Measurements from ENCODE around the gene ZCCHC7. TPM values are rescaled to one million over a fixed set of nuclear protein-coding genes. Genes with fewer than 3 reads are reported as not detected.

ZCCHC7 gene
- total and polyA plus RNA-seq, 2 of the 8 experiments (the other 6 are each of a cell fraction or from before 2014, with no cell fraction given) = 12.2 to 27.5 TPM

DNA sequence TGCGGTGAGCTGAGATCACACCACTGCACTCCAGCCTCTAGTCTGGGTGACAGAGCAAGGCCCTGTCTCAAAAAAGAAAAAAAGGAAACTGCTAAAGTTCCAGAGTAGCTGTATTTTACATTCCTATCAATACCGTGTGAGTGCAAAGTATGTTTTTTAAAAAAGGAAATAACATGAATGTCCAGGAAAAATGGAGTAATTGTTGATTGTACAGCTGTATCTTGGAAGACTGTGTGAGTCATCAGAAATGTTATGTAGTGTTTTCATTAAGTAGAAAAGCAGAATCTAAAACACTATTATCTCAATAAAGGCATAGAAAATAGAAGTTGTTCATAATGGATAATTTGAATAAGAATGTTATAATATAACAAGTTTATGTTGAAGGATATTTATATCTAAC, 53.9 kb downstream of the ZCCHC7 start (continued):
- TF ChIP-seq, protein P1, sequence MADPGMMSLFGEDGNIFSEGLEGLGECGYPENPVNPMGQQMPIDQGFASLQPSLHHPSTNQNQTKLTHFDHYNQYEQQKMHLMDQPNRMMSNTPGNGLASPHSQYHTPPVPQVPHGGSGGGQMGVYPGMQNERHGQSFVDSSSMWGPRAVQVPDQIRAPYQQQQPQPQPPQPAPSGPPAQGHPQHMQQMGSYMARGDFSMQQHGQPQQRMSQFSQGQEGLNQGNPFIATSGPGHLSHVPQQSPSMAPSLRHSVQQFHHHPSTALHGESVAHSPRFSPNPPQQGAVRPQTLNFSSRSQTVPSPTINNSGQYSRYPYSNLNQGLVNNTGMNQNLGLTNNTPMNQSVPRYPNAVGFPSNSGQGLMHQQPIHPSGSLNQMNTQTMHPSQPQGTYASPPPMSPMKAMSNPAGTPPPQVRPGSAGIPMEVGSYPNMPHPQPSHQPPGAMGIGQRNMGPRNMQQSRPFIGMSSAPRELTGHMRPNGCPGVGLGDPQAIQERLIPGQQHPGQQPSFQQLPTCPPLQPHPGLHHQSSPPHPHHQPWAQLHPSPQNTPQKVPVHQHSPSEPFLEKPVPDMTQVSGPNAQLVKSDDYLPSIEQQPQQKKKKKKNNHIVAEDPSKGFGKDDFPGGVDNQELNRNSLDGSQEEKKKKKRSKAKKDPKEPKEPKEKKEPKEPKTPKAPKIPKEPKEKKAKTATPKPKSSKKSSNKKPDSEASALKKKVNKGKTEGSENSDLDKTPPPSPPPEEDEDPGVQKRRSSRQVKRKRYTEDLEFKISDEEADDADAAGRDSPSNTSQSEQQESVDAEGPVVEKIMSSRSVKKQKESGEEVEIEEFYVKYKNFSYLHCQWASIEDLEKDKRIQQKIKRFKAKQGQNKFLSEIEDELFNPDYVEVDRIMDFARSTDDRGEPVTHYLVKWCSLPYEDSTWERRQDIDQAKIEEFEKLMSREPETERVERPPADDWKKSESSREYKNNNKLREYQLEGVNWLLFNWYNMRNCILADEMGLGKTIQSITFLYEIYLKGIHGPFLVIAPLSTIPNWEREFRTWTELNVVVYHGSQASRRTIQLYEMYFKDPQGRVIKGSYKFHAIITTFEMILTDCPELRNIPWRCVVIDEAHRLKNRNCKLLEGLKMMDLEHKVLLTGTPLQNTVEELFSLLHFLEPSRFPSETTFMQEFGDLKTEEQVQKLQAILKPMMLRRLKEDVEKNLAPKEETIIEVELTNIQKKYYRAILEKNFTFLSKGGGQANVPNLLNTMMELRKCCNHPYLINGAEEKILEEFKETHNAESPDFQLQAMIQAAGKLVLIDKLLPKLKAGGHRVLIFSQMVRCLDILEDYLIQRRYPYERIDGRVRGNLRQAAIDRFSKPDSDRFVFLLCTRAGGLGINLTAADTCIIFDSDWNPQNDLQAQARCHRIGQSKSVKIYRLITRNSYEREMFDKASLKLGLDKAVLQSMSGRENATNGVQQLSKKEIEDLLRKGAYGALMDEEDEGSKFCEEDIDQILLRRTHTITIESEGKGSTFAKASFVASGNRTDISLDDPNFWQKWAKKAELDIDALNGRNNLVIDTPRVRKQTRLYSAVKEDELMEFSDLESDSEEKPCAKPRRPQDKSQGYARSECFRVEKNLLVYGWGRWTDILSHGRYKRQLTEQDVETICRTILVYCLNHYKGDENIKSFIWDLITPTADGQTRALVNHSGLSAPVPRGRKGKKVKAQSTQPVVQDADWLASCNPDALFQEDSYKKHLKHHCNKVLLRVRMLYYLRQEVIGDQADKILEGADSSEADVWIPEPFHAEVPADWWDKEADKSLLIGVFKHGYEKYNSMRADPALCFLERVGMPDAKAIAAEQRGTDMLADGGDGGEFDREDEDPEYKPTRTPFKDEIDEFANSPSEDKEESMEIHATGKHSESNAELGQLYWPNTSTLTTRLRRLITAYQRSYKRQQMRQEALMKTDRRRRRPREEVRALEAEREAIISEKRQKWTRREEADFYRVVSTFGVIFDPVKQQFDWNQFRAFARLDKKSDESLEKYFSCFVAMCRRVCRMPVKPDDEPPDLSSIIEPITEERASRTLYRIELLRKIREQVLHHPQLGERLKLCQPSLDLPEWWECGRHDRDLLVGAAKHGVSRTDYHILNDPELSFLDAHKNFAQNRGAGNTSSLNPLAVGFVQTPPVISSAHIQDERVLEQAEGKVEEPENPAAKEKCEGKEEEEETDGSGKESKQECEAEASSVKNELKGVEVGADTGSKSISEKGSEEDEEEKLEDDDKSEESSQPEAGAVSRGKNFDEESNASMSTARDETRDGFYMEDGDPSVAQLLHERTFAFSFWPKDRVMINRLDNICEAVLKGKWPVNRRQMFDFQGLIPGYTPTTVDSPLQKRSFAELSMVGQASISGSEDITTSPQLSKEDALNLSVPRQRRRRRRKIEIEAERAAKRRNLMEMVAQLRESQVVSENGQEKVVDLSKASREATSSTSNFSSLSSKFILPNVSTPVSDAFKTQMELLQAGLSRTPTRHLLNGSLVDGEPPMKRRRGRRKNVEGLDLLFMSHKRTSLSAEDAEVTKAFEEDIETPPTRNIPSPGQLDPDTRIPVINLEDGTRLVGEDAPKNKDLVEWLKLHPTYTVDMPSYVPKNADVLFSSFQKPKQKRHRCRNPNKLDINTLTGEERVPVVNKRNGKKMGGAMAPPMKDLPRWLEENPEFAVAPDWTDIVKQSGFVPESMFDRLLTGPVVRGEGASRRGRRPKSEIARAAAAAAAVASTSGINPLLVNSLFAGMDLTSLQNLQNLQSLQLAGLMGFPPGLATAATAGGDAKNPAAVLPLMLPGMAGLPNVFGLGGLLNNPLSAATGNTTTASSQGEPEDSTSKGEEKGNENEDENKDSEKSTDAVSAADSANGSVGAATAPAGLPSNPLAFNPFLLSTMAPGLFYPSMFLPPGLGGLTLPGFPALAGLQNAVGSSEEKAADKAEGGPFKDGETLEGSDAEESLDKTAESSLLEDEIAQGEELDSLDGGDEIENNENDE (IDR thresholded peaks at IDR 0.05; ENCODE audit: insufficient replicate concordance, low read length) = no peak
- TF ChIP-seq CHD1 (IDR thresholded peaks at IDR 0.05; ENCODE audit: low read depth, low read length) (no peak), BRCA1 (IDR thresholded peaks at IDR 0.05; ENCODE audit: low read depth, low read length) (no peak), CEBPB (IDR thresholded peaks at IDR 0.05; ENCODE audit: low read depth, low read length) (no peak)
